Suprapubic skin (tissue), 4 donors: ENCODE results near the gene ZNF860. TPM values are rescaled to one million over a fixed set of nuclear protein-coding genes. Genes with fewer than 3 reads are reported as not detected.

ENCODE experiments used
- DNase-seq, 2 donors: peaks; one replicate each; pipeline ENCODE4 v3.0.0-alpha.2; 2019; ENCODE audit warnings: low spot score in 2 of 2
- H3K27ac ChIP-seq: fragments of 200-600 bp; sonication (generic); one replicate; pipeline ENCODE4 v1.5.1; 2019
- H3K27me3 ChIP-seq: fragments of 200-600 bp; sonication (generic); one replicate; pipeline ENCODE4 v1.5.1; 2019
- H3K36me3 ChIP-seq: fragments of 200-600 bp; sonication (generic); one replicate; pipeline ENCODE4 v1.5.1; 2019
- H3K4me1 ChIP-seq: fragments of 200-600 bp; sonication (generic); one replicate; pipeline ENCODE4 v1.5.1; 2019
- H3K4me3 ChIP-seq: fragments of 200-600 bp; sonication (generic); one replicate; pipeline ENCODE4 v1.5.1; 2019; ENCODE audit warnings: mild to moderate bottlenecking
- H3K9me3 ChIP-seq: fragments of 200-600 bp; sonication (generic); one replicate; pipeline ENCODE4 v1.5.1; 2019
- EP300 ChIP-seq: sonication (generic); formaldehyde crosslinking; IDR thresholded peaks from one replicate; pipeline ENCODE4 v1.6.1; 2017; ENCODE audit warnings: antibody characterized with exemption
- POLR2A ChIP-seq, 2 donors: fragments of 450-650 bp; IDR thresholded peaks; one replicate each; pipeline ENCODE4 v1.6.1; 2017; ENCODE audit warnings: antibody characterized with exemption in 2 of 2, mild to moderate bottlenecking in 2 of 2, moderate library complexity in 2 of 2
- POLR2AphosphoS5 ChIP-seq, 3 donors: sonication (generic); formaldehyde crosslinking; IDR thresholded peaks; one replicate each; pipeline ENCODE4 v1.6.1; 2017; ENCODE audit warnings: antibody characterized with exemption in 3 of 3
- WGBS: methylation state at CpG from one replicate; pipeline ENCODE4 v1.1.5; 2018; 5-methylcytosine and 5-hydroxymethylcytosine counted together
- total RNA-seq, 4 donors: library from RNA; depleted of rRNA; stranded (reverse); fragments of >200 nt; gene quantifications; one replicate each; pipeline ENCODE4 v1.1.0, GENCODE V29; 2016
- TF ChIP-seq, protein P1 (sequence below), 2 donors: fragments of 200-600 bp in 1 of 2; fragments of 450-650 bp in 1 of 2; sonication (generic) in 1 of 2; IDR thresholded peaks; one replicate each; pipeline ENCODE4 v1.5.1; 2016 to 2019; ENCODE audit warnings: antibody characterized with exemption in 2 of 2, mild to moderate bottlenecking in 1 of 2, moderate library complexity in 1 of 2

The ZNF860 gene
- total RNA-seq, 4 donors from 2014 or later, result 1.2 to 3.4 (median 1.7) TPM

DNA sequence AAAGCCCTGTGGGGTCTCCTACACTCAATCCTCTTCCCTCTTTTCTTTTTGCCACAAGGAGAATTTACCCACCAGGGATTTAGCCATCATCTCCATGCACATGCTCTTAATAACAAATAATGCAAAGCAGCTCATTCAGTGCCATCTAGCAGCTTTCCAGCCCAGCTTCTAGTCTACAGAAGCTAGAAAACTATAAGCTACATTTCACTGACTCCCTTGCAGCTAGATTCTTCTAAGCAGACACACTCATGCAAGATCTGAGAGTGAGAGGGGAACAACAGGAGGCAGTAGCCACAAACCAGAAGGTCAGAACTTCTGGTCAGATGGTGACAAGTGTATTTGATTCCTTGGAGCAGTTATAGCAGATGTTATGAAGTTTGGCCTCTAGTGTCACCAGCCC lies 26.0 kb upstream of the ZNF860 start:
- TF ChIP-seq, protein P1, sequence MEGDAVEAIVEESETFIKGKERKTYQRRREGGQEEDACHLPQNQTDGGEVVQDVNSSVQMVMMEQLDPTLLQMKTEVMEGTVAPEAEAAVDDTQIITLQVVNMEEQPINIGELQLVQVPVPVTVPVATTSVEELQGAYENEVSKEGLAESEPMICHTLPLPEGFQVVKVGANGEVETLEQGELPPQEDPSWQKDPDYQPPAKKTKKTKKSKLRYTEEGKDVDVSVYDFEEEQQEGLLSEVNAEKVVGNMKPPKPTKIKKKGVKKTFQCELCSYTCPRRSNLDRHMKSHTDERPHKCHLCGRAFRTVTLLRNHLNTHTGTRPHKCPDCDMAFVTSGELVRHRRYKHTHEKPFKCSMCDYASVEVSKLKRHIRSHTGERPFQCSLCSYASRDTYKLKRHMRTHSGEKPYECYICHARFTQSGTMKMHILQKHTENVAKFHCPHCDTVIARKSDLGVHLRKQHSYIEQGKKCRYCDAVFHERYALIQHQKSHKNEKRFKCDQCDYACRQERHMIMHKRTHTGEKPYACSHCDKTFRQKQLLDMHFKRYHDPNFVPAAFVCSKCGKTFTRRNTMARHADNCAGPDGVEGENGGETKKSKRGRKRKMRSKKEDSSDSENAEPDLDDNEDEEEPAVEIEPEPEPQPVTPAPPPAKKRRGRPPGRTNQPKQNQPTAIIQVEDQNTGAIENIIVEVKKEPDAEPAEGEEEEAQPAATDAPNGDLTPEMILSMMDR (IDR thresholded peaks at IDR 0.05), result no peak
- TF ChIP-seq EP300, result no peak
- no peak for TF ChIP-seq POLR2AphosphoS5 (IDR thresholded peaks at IDR 0.05)
- no peak for TF ChIP-seq POLR2A (IDR thresholded peaks at IDR 0.05)
- Histone ChIP-seq H3K4me1 (peaks cover 35% of the 10 kb centered on the region), H3K27ac (no peak overlapping the region), H3K36me3 (no peaks in the 10 kb centered on the region), H3K4me3 (no peak overlapping the region), H3K9me3 (no peaks in the 10 kb centered on the region), H3K27me3 (no peaks in the 10 kb centered on the region)
- no peak for DNase-seq

DNA sequence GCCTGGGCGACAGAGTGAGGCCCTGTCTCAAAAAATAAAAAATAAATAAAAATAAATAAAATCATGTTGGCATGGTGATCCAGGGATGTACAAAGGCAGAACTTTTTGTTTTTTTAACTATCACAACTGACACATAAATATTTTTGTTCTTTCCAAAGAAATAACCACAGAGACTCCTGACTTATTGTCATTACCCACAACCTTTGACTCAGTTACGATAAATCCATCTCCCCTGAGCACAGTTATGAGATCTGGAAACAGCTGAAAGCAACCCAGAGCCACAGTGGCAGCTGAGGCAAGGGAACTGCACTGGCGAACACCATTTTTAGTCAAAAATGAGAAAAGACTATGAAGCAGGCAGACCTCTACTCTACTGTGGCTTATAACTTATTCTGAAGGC lies 24.4 kb upstream of the ZNF860 start:
- Histone ChIP-seq H3K27me3 (no peaks in the 10 kb centered on the region), H3K4me3 (no peak overlapping the region), H3K4me1 (peaks cover 37% of the 10 kb centered on the region), H3K9me3 (no peaks in the 10 kb centered on the region), H3K36me3 (no peaks in the 10 kb centered on the region), H3K27ac (no peak overlapping the region)
- no peak for TF ChIP-seq POLR2A (IDR thresholded peaks at IDR 0.05)
- no peak for TF ChIP-seq POLR2AphosphoS5 (IDR thresholded peaks at IDR 0.05)
- TF ChIP-seq EP300, result no peak
- TF ChIP-seq, protein P1 (IDR thresholded peaks at IDR 0.05), result no peak
- 80% methylated on average over 3 of the region's 3 CpGs for WGBS
- DNase-seq, result no peak

GRCh38 chr3:31958701-31959152 lies 22.8 kb upstream of the ZNF860 start:
- TF ChIP-seq, protein P1 (IDR thresholded peaks at IDR 0.05), result no peak
- no peak for TF ChIP-seq POLR2A (IDR thresholded peaks at IDR 0.05)
- TF ChIP-seq POLR2AphosphoS5 (IDR thresholded peaks at IDR 0.05), result no peak
- TF ChIP-seq EP300, result no peak
- WGBS, result 46% methylated on average over 3 of the region's 3 CpGs
- no peak for DNase-seq
- H3K4me1 ChIP-seq, result peaks cover 37% of the 10 kb centered on the region
- H3K4me3 ChIP-seq, result no peak overlapping the region
- no peaks in the 10 kb centered on the region for H3K9me3 ChIP-seq
- no peak overlapping the region for H3K27ac ChIP-seq
- no peaks in the 10 kb centered on the region for H3K27me3 ChIP-seq
- H3K36me3 ChIP-seq, result no peaks in the 10 kb centered on the region

DNA sequence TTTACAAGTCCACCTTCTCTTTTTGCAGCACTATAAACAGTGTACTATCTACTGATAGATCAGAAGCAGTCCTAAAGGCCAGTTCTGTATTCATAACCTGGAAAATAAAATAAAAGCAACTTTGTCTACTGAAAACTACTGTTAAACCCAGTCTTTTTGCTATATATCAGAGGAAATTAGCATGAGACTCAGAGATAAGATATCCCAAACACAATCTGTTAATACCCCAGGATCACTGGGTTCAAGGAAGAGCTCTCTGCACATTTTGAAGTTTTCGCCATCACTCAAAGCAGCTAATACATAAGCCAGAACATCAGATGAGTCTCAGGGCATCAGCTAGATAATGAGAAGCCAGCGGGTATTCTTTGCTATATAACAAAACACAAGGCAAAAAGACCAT lies 22.3 kb upstream of the ZNF860 start:
- Histone ChIP-seq H3K9me3 (no peaks in the 10 kb centered on the region), H3K27me3 (no peaks in the 10 kb centered on the region), H3K36me3 (no peaks in the 10 kb centered on the region), H3K4me3 (no peak overlapping the region), H3K27ac (peak overlapping the region; percentile 69), H3K4me1 (peaks cover 37% of the 10 kb centered on the region)
- DNase-seq, result no peak
- TF ChIP-seq POLR2AphosphoS5 (IDR thresholded peaks at IDR 0.05), result no peak
- TF ChIP-seq POLR2A (IDR thresholded peaks at IDR 0.05), result no peak
- TF ChIP-seq, protein P1 (IDR thresholded peaks at IDR 0.05), result no peak
- no peak for TF ChIP-seq EP300
- 57% methylated on average over 2 of the region's 2 CpGs for WGBS

DNA sequence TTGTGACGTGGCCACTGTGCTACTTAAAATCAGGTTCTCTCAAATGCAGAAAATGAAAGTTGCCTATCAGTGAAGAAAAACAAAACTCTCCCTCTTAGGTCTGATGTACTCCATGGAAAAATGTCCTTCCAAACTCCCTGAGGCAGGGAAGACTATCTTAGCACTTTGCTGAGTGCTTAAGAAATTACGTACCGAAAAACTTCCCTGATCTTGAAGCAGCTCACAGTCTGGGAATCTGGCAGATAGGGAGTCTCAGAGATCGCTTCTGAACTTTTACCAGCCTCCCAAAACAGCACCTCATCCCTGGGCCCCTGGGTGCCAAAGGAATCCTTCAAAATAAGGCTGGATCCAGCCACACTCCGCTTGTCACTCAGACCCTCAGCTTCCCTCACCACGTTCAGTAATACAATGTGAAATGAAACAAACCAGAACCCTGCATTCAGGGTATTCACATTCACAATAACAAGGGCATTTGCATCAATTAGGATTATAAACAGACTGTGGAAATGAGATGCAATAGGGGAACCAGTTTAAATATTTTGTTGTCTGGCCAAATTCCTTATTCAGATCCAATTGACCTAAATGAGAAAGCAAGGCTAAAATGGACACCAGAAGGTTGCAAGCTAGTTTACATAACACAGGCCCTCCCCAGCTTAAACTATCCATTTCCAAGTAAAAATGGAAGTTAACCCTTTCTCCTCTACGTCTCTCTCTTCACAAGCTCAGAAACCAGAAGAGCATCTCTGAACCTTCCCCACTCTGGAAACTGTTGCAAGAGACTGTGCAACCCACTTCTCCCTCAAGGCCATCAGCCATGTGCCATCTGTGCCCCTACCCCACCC lies 21.4 kb upstream of the ZNF860 start:
- peaks cover 37% of the 10 kb centered on the region for H3K4me1 ChIP-seq

More for the DNA sequence above, 21.4 kb upstream of the ZNF860 start:
- Histone ChIP-seq H3K9me3 (no peaks in the 10 kb centered on the region), H3K4me3 (peak overlapping the region; percentile 37), H3K27ac (peak overlapping the region; percentile 69), H3K36me3 (no peaks in the 10 kb centered on the region), H3K27me3 (no peaks in the 10 kb centered on the region)
- no peak for DNase-seq
- 27% methylated on average over 7 of the region's 7 CpGs for WGBS
- TF ChIP-seq, protein P1 (IDR thresholded peaks at IDR 0.05), result no peak
- TF ChIP-seq EP300, result no peak
- TF ChIP-seq POLR2A (IDR thresholded peaks at IDR 0.05), result no peak
- TF ChIP-seq POLR2AphosphoS5 (IDR thresholded peaks at IDR 0.05), result no peak
